ENCODE measurements around the gene NMU.
"Not testable (repeated sequence)": the region's sequence is repeated elsewhere in the genome, so short reads cannot be mapped to it uniquely, and the experiment has no call there.

The NMU gene, protein sequence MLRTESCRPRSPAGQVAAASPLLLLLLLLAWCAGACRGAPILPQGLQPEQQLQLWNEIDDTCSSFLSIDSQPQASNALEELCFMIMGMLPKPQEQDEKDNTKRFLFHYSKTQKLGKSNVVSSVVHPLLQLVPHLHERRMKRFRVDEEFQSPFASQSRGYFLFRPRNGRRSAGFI

DNA sequence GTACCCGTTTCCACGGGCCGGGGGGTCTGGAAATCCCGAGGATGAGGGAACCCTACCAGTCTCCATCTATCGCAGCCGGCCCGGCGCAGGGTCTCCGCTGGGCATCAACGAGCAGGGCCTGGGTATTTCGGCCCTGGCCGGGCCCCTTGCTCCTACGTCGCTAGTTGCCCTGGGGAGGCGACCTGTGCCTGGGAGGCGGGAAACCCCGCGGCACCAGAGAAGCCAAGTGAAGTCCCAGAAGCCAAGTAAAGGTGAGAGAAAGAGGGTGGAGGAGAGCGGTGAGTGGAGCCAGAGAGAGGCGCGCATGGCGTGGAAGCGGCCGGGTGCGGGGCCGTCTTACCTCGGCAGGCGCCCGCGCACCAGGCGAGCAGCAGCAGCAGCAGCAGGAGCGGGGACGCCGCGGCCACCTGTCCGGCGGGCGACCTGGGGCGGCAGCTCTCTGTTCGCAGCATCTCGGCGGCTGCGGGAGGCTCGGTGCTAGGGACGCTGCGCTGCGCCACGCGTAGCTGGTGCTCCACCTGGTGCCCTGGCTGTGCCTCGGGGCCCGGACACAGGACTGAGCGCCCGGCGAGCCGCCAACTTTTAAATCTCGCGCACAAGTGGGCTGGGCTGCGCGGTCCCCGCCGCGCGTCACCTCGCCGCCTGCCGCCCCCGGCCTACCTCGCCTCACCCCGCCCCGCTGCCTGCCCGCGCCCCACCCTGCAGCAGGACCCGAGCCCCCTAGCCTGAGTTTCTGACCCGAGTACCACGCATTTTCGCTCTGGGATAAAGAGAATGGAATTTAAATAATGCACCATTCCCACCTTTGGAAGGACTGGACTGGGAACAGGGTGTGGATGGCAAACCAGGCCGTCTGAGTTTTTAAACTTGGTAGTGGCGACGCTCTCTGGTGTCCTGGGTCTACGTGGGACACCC lies at the start of gene NMU:
Gene NMU, minus strand, starts transcription at position 558 of the 915 bp plus-strand sequence. Its CDS starts 106 bp downstream, at position 452.
- H3K4me3 ChIP-seq, result no peak within 1 kb of the TSS; a peak in 1 of 20 replicates
- H4K20me1 ChIP-seq, result no peaks in the 10 kb centered on the region
- no peak for TF ChIP-seq Cebpa-rat (IDR thresholded peaks at IDR 0.05)
- no peak within 1 kb of the TSS for H3K27ac ChIP-seq
- H3K4me1 ChIP-seq, result no peaks in the 10 kb centered on the region
- no peak within 1 kb of the TSS for H3K9ac ChIP-seq
- no peak within 1 kb of the TSS for H3K4me2 ChIP-seq
- no peaks in the 10 kb centered on the region for H3K36me3 ChIP-seq
- H3K27me3 ChIP-seq, result peaks cover 26 to 34% (median 32%) of the 10 kb centered on the region in 11 experiments
- H3K9me3 ChIP-seq (replicated peaks in 1 of 11), result peaks cover 6 to 20% (median 14%) of the 10 kb centered on the region in 11 experiments; a peak in 20 of 22 replicates

- Histone ChIP-seq H4K20me1 (no peaks in the 10 kb centered on the region), H3K9ac (no peak overlapping the region), H3K4me3 (no peak overlapping the region), H3K4me1 (no peaks in the 10 kb centered on the region), H3K27me3 (no peaks in the 10 kb centered on the region), H3K4me2 (no peak overlapping the region), H3K36me3 (no peaks in the 10 kb centered on the region), H3K9me3 (replicated peaks in 1 of 11) (no peaks in the 10 kb centered on the region), H3K27ac (no peak overlapping the region)
- no peak for TF ChIP-seq Cebpa-rat (IDR thresholded peaks at IDR 0.05)
These were observed 48.2 kb upstream of the NMU start for GRCh38 chr4:55684276-55684675.

- not testable (repeated sequence) for H3K4me2 ChIP-seq; H3K4me1 ChIP-seq; H3K9me3 ChIP-seq (replicated peaks in 1 of 11); H3K27me3 ChIP-seq; H3K9ac ChIP-seq; H3K4me3 ChIP-seq; H3K36me3 ChIP-seq; H4K20me1 ChIP-seq; H3K27ac ChIP-seq
These were observed 46.7 kb upstream of the NMU start for GRCh38 chr4:55682797-55683196.

DNA sequence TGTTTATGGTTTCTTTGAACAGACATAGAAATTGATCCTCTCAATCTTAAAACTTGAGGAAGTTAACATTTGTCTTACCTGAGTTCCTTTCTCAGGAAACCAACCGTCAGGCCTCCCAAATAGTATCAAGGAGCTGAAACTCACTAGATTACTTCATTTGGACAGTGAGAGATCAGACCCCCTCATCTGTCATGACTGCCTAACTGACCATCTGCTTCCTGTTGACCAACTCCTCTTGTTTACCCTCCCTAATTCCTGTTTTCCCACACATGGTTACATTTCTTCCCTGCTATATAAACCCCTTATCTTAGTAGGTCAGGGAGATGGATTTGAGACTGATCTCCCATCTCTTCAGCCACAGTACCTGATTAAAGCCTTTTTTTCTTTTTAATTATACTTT lies 46.2 kb upstream of the NMU start:
- no peaks in the 10 kb centered on the region for H3K36me3 ChIP-seq
- H3K4me2 ChIP-seq, result no peak overlapping the region
- H3K27me3 ChIP-seq, result no peaks in the 10 kb centered on the region
- H3K9ac ChIP-seq, result no peak overlapping the region
- H3K27ac ChIP-seq, result no peak overlapping the region
- no peaks in the 10 kb centered on the region for H3K4me1 ChIP-seq
- no peak for TF ChIP-seq Cebpa-rat (IDR thresholded peaks at IDR 0.05)
- H3K4me3 ChIP-seq, result no peak overlapping the region
- no peaks in the 10 kb centered on the region for H3K9me3 ChIP-seq (replicated peaks in 1 of 11)
- no peaks in the 10 kb centered on the region for H4K20me1 ChIP-seq

DNA sequence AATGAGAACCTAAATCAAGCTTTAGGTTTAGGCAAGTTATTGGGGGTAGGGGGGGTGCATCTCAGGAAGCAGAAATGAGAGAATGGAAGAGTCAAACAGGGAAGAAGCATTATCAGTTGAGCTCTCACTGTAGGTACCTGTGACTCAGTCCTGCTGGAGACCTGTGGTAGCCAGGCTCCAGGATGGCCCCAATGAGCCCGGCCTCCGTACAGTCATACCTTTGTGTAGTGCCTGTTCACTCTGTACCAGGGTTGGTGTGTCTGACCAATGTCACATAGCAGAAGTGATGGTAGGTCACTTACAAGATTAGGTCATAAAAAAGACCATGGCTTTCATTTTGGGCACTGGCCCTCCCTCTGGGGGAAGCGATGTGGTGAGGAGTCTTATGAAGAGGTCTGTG lies 45.3 kb upstream of the NMU start:
- H4K20me1 ChIP-seq, result no peaks in the 10 kb centered on the region
- no peak overlapping the region for H3K4me2 ChIP-seq
- H3K9ac ChIP-seq, result no peak overlapping the region
- H3K9me3 ChIP-seq (replicated peaks in 1 of 11), result no peaks in the 10 kb centered on the region
- no peaks in the 10 kb centered on the region for H3K36me3 ChIP-seq
- H3K4me1 ChIP-seq, result no peaks in the 10 kb centered on the region
- no peak overlapping the region for H3K27ac ChIP-seq
- H3K4me3 ChIP-seq, result no peak overlapping the region
- H3K27me3 ChIP-seq, result no peaks in the 10 kb centered on the region
- no peak for TF ChIP-seq Cebpa-rat (IDR thresholded peaks at IDR 0.05)

- no peak for TF ChIP-seq Cebpa-rat (IDR thresholded peaks at IDR 0.05)
- H3K9ac ChIP-seq, result peak overlapping the region in 1 of 11 experiments; percentile 12; a peak in 1 of 22 replicates
- no peaks in the 10 kb centered on the region for H4K20me1 ChIP-seq
- H3K4me2 ChIP-seq, result peak overlapping the region in 10 of 11 experiments; percentile 28 to 81 (median 75); a peak in 19 of 22 replicates
- no peaks in the 10 kb centered on the region for H3K27me3 ChIP-seq
- no peaks in the 10 kb centered on the region for H3K36me3 ChIP-seq
- H3K4me1 ChIP-seq, result peaks cover 7 to 21% (median 15%) of the 10 kb centered on the region in 10 experiments; a peak in 18 of 20 replicates
- no peak overlapping the region for H3K4me3 ChIP-seq
- peak overlapping the region in 4 of 11 experiments; percentile 16 to 55 (median 25); a peak in 6 of 22 replicates for H3K27ac ChIP-seq
- H3K9me3 ChIP-seq (replicated peaks in 1 of 11), result peaks cover 0 to 7% (median 0%) of the 10 kb centered on the region in 11 experiments; a peak in 2 of 22 replicates
These were observed 39.2 kb upstream of the NMU start for GRCh38 chr4:55675196-55675793.

GRCh38 chr4:55673424-55673823 lies 37.3 kb upstream of the NMU start:
- peaks cover 0 to 7% (median 0%) of the 10 kb centered on the region in 11 experiments; a peak in 2 of 22 replicates for H3K9me3 ChIP-seq (replicated peaks in 1 of 11)
- H3K4me1 ChIP-seq, result peaks cover 7 to 21% (median 15%) of the 10 kb centered on the region in 10 experiments; a peak in 18 of 20 replicates
- H4K20me1 ChIP-seq, result no peaks in the 10 kb centered on the region
- H3K27ac ChIP-seq, result peak overlapping the region in 6 of 11 experiments; percentile 5 to 39 (median 18); a peak in 2 of 22 replicates
- peak overlapping the region in 3 of 11 experiments; percentile 0 to 8 (median 6); a peak in 3 of 22 replicates for H3K4me2 ChIP-seq
- H3K36me3 ChIP-seq, result no peaks in the 10 kb centered on the region
- no peak overlapping the region for H3K4me3 ChIP-seq
- no peak for TF ChIP-seq Cebpa-rat (IDR thresholded peaks at IDR 0.05)
- H3K27me3 ChIP-seq, result no peaks in the 10 kb centered on the region
- no peak overlapping the region for H3K9ac ChIP-seq

DNA sequence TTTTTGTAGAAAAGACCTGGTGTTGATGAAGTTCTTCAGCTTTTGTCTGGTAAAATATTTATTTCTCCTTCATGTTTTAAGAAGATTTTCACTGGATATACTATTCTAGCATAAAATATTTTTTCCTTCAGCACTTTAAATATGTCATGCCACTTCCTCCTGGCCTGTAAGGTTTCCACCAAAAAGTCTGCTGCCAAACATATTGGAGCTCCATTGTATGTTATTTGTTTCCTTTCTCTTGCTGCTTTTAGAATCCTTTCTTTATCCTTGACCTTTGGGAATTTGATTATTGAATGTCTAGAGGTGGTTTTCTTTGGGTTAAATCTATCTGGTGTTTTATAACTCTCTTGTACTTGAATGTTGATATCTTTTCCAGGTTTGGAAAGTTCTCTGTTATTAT lies 35.6 kb upstream of the NMU start:
- no peak overlapping the region for H3K9ac ChIP-seq
- H3K4me1 ChIP-seq, result peaks cover 7 to 21% (median 15%) of the 10 kb centered on the region in 10 experiments; a peak in 18 of 20 replicates
- H3K27me3 ChIP-seq, result no peaks in the 10 kb centered on the region
- no peak overlapping the region for H3K4me3 ChIP-seq
- no peaks in the 10 kb centered on the region for H3K36me3 ChIP-seq
- no peak overlapping the region for H3K4me2 ChIP-seq
- H3K9me3 ChIP-seq (replicated peaks in 1 of 11), result peaks cover 0 to 7% (median 0%) of the 10 kb centered on the region in 11 experiments; a peak in 2 of 22 replicates
- no peaks in the 10 kb centered on the region for H4K20me1 ChIP-seq
- no peak overlapping the region for H3K27ac ChIP-seq
- TF ChIP-seq Cebpa-rat (IDR thresholded peaks at IDR 0.05), result no peak

DNA sequence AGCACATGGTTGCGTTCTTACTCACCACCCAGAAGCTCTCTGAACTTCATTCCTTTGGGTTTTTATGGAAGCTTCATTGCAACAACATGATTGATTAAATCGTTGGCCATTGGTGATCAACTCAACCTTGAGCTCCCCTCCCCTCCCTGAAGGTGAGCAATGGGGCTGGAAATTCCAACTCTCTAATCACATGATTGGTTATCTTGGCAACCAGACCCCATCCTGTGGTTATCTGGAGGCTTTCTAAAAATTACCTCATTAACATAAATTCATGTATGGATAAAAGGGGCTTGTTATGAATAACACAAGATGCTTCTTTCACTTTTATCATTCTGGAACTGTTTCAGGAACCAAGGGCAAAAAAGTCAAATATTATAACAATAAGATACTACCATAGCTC lies 34.6 kb upstream of the NMU start:
- H3K9me3 ChIP-seq (replicated peaks in 1 of 11), result peaks cover 0 to 7% (median 0%) of the 10 kb centered on the region in 11 experiments; a peak in 2 of 22 replicates
- H3K4me3 ChIP-seq, result no peak overlapping the region
- no peaks in the 10 kb centered on the region for H4K20me1 ChIP-seq
- H3K27ac ChIP-seq, result no peak overlapping the region
- H3K27me3 ChIP-seq, result no peaks in the 10 kb centered on the region
- no peak for TF ChIP-seq Cebpa-rat (IDR thresholded peaks at IDR 0.05)
- H3K4me2 ChIP-seq, result no peak overlapping the region
- H3K9ac ChIP-seq, result no peak overlapping the region
- H3K36me3 ChIP-seq, result no peaks in the 10 kb centered on the region
- H3K4me1 ChIP-seq, result peaks cover 7 to 20% (median 12%) of the 10 kb centered on the region in 10 experiments; a peak in 18 of 20 replicates
